Measurements from ENCODE around the gene XBP1. TPM values are rescaled to one million over a fixed set of nuclear protein-coding genes. Genes with fewer than 3 reads are reported as not detected.

Gene XBP1
- total and polyA plus RNA-seq, 2 of the 8 experiments (the other 6 are each of a cell fraction or from before 2014, with no cell fraction given), result 99.8 to 131 TPM

DNA sequence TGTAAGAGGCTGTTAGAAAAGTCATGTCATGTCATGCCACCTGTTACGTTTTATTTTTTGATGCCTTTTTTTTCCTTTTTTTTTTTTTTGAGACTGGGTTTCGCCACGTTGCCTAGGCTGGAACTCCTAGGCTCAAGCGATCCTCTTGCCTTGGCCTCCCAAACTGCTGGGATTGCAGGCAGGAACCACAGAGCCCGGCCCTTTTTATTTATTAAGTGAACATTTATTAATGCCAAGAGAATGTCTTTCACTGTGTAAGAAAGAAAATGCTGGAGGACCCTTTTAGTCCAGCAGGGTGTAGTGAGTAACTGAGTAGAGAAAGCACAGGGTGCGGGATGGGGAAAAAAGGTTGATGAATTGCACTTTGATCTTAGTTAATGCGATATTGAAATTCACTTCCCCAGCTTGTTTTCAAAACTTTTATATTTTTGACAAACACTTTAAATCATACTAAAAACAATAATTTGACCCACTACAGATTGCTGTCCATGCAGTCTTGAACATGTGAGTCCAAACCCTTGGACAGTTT lies 2.3 kb upstream of the XBP1 start:
- DNase-seq (ENCODE audit: low read depth in 1 of 2, low spot score in 2 of 2) (no peak), FAIRE-seq (no peak)
- Histone ChIP-seq H4K20me1 (replicated peaks in 1 of 2; ENCODE audit: control insufficient read depth in 1 of 2, insufficient read depth in 2 of 2, low read length in 2 of 2) (peaks cover 1% of the 10 kb centered on the region in 2 experiments), H3K4me1 (replicated peaks in 1 of 4; ENCODE audit: control insufficient read depth in 3 of 4, insufficient read depth in 4 of 4, low read length in 3 of 4) (peaks cover 0 to 3% (median under 1%) of the 10 kb centered on the region in 4 experiments; a peak in 1 of 7 replicates), H3K18ac (ENCODE audit: extremely low read depth, low read length) (no peak overlapping the region), H4K8ac (ENCODE audit: extremely low read depth, insufficient read depth, low read length) (no peak overlapping the region), H3K4me3 (ENCODE audit: extremely low read depth in 1 of 4, insufficient read depth in 2 of 4, low read depth in 3 of 4, low read length in 4 of 4) (no peak overlapping the region), H3K79me1 (ENCODE audit: low read depth, low read length) (no peaks in the 10 kb centered on the region; the same call in 1 of the 2 replicates), H4K91ac (replicated peaks; ENCODE audit: insufficient read length, low read length) (no peak overlapping the region), H2AK5ac (ENCODE audit: low read depth, low read length) (no peak overlapping the region), H3K9me3 (ENCODE audit: insufficient read depth in 2 of 2, low read depth in 1 of 2, low read length in 1 of 2) (no peaks in the 10 kb centered on the region), H3K27ac (ENCODE audit: low read depth, low read length) (no peak overlapping the region), H3K14ac (ENCODE audit: insufficient read length) (no peak overlapping the region), H2BK5ac (ENCODE audit: low read depth, low read length) (no peak overlapping the region), H3K36me3 (ENCODE audit: control insufficient read depth in 2 of 4, insufficient read depth in 4 of 4, low read length in 3 of 4) (peaks cover 0 to 14% (median 4%) of the 10 kb centered on the region in 4 experiments; a peak in 4 of 8 replicates), H2BK12ac (ENCODE audit: low read depth, low read length) (no peak overlapping the region), H4K5ac (ENCODE audit: insufficient read length, low read depth, low read length) (no peak overlapping the region), H2BK20ac (ENCODE audit: low read length) (no peak overlapping the region), H3K79me2 (ENCODE audit: control insufficient read depth in 1 of 2, insufficient read depth in 2 of 2, low read length in 2 of 2) (peaks cover 10 to 24% of the 10 kb centered on the region in 2 experiments), H3K4ac (replicated peaks; ENCODE audit: insufficient read length, low read depth, low read length) (no peak overlapping the region), H3K23ac (ENCODE audit: insufficient read length) (no peak overlapping the region), H2BK15ac (ENCODE audit: low read length) (no peak overlapping the region), H3K9ac (replicated peaks in 1 of 4; ENCODE audit: extremely low read depth in 1 of 4, low read depth in 3 of 4, low read length in 3 of 4) (no peak overlapping the region), H3K4me2 (ENCODE audit: insufficient read depth in 1 of 2, low read depth in 2 of 2, low read length in 2 of 2) (no peak overlapping the region), H3K27me3 (replicated peaks in 1 of 4; ENCODE audit: control insufficient read depth in 3 of 4, extremely low read depth in 1 of 4, insufficient read depth in 3 of 4, low read length in 3 of 4) (no peaks in the 10 kb centered on the region), H3K23me2 (ENCODE audit: low read depth, low read length) (peaks cover 4% of the 10 kb centered on the region), H2BK120ac (replicated peaks; ENCODE audit: low read depth, low read length) (no peak overlapping the region), H3K56ac (replicated peaks; ENCODE audit: insufficient read length, low read depth, low read length) (no peak overlapping the region), H2AFZ (ENCODE audit: low read length) (no peak overlapping the region)
- ChIA-PET CTCF (ENCODE audit: partially characterized antibody) (interaction anchor here (1.0 to 2.9 kb wide), 5 partner anchors 8 to 30 kb away, joined by 3 to 12 read pairs (median 4); no protein-coding TSS in a partner anchor), POLR2A (ENCODE audit: partially characterized antibody) (interaction anchor here (0.7 to 10.0 kb wide), 7 partner anchors 9 to 238 kb away, joined by 3 to 100 read pairs (median 3); no protein-coding TSS in a partner anchor)
- TF ChIP-seq TCF12 (IDR thresholded peaks at IDR 0.05; ENCODE audit: low read depth, low read length) (no peak), MAX (IDR thresholded peaks at IDR 0.05) (no peak), SP4 (IDR thresholded peaks at IDR 0.05; ENCODE audit: low read length) (no peak), CHD2 (IDR thresholded peaks at IDR 0.05; ENCODE audit: low read length) (no peak), TAF7 (optimal IDR thresholded peaks at IDR 0.05; ENCODE audit: borderline replicate concordance, low read depth, low read length) (no peak), CHD1 (IDR thresholded peaks at IDR 0.05; ENCODE audit: low read depth, low read length) (no peak), RFX5 (IDR thresholded peaks at IDR 0.05; ENCODE audit: borderline replicate concordance, low read depth, low read length) (no peak)
- TF ChIP-seq, protein P1, sequence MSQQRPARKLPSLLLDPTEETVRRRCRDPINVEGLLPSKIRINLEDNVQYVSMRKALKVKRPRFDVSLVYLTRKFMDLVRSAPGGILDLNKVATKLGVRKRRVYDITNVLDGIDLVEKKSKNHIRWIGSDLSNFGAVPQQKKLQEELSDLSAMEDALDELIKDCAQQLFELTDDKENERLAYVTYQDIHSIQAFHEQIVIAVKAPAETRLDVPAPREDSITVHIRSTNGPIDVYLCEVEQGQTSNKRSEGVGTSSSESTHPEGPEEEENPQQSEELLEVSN (IDR thresholded peaks at IDR 0.05), result no peak
- WGBS, 2 experiments (ENCODE audit: extremely low coverage in 1 of 2, insufficient coverage in 1 of 2, insufficient read length in 1 of 2, insufficient replicate concordance in 2 of 2, low coverage in 1 of 2, low lambda C conversion rate in 2 of 2, missing lambda C conversion rate in 1 of 2), result 91% methylated on average over 7 of the region's 7 CpGs; no CpG with 5 or more reads in 1 of the 2 experiments

Data from H1 (cell line).